Measurements from ENCODE around the gene MAPK8IP2. TPM values are rescaled to one million over a fixed set of nuclear protein-coding genes. Genes with fewer than 3 reads are reported as not detected.

MAPK8IP2 gene
- total RNA-seq, 1 donor = 0.36 TPM

GRCh38 chr22:50576070-50576469, 24.5 kb upstream of the MAPK8IP2 start:
- Histone ChIP-seq H2AFZ (ENCODE audit: low read length) (no peak overlapping the region), H3K4me1 (ENCODE audit: insufficient read depth, low read length) (peaks cover 11% of the 10 kb centered on the region), H3K36me3 (ENCODE audit: insufficient read depth, low read length) (peaks cover 7% of the 10 kb centered on the region), H3K79me2 (ENCODE audit: insufficient read depth, low read length) (no peaks in the 10 kb centered on the region), H3K27me3 (ENCODE audit: insufficient read depth, low read length) (no peaks in the 10 kb centered on the region), H3K9me3 (ENCODE audit: low read depth, low read length) (no peaks in the 10 kb centered on the region), H3K27ac (ENCODE audit: low read depth, low read length) (no peak overlapping the region), H3K4me3 (ENCODE audit: insufficient read depth, low read length) (no peak overlapping the region), H3K4me2 (ENCODE audit: insufficient read depth, low read length) (no peak overlapping the region), H4K20me1 (ENCODE audit: insufficient read depth, low read length) (no peaks in the 10 kb centered on the region)
- peak; percentile 90 for DNase-seq (ENCODE audit: insufficient read length, low spot score, missing footprints)
- TF ChIP-seq CTCF (IDR thresholded peaks at IDR 0.05; ENCODE audit: extremely low read depth, low read depth, low read length) = peak; percentile 41

GRCh38 chr22:50576806-50577696, 23.5 kb upstream of the MAPK8IP2 start:
- Histone ChIP-seq H3K9me3 (ENCODE audit: low read depth, low read length) (no peaks in the 10 kb centered on the region), H3K27me3 (ENCODE audit: insufficient read depth, low read length) (no peaks in the 10 kb centered on the region), H3K36me3 (ENCODE audit: insufficient read depth, low read length) (peaks cover 7% of the 10 kb centered on the region), H4K20me1 (ENCODE audit: insufficient read depth, low read length) (no peaks in the 10 kb centered on the region), H2AFZ (ENCODE audit: low read length) (no peak overlapping the region), H3K27ac (ENCODE audit: low read depth, low read length) (no peak overlapping the region), H3K4me3 (ENCODE audit: insufficient read depth, low read length) (no peak overlapping the region), H3K4me2 (ENCODE audit: insufficient read depth, low read length) (no peak overlapping the region), H3K79me2 (ENCODE audit: insufficient read depth, low read length) (peaks cover 8% of the 10 kb centered on the region), H3K4me1 (ENCODE audit: insufficient read depth, low read length) (peaks cover 17% of the 10 kb centered on the region)
- peak; percentile 89 for DNase-seq (ENCODE audit: insufficient read length, low spot score, missing footprints)
- no peak for TF ChIP-seq CTCF (IDR thresholded peaks at IDR 0.05; ENCODE audit: extremely low read depth, low read depth, low read length)

- H3K4me3 ChIP-seq (ENCODE audit: insufficient read depth, low read length) = no peak overlapping the region
- no peak for TF ChIP-seq CTCF (IDR thresholded peaks at IDR 0.05; ENCODE audit: extremely low read depth, low read depth, low read length)
- H3K36me3 ChIP-seq (ENCODE audit: insufficient read depth, low read length) = peaks cover 7% of the 10 kb centered on the region
- H2AFZ ChIP-seq (ENCODE audit: low read length) = no peak overlapping the region
- H3K9me3 ChIP-seq (ENCODE audit: low read depth, low read length) = no peaks in the 10 kb centered on the region
- no peaks in the 10 kb centered on the region for H3K27me3 ChIP-seq (ENCODE audit: insufficient read depth, low read length)
- no peak overlapping the region for H3K4me2 ChIP-seq (ENCODE audit: insufficient read depth, low read length)
- no peaks in the 10 kb centered on the region for H4K20me1 ChIP-seq (ENCODE audit: insufficient read depth, low read length)
- DNase-seq (ENCODE audit: insufficient read length, low spot score, missing footprints) = peak; percentile 30
- H3K4me1 ChIP-seq (ENCODE audit: insufficient read depth, low read length) = peaks cover 18% of the 10 kb centered on the region
- H3K79me2 ChIP-seq (ENCODE audit: insufficient read depth, low read length) = peaks cover 8% of the 10 kb centered on the region
- no peak overlapping the region for H3K27ac ChIP-seq (ENCODE audit: low read depth, low read length)
Measured at GRCh38 chr22:50577697-50577986, 23.0 kb upstream of the MAPK8IP2 start.

- H3K27ac ChIP-seq (ENCODE audit: low read depth, low read length) = no peak within 1 kb of the TSS
- peaks cover 7% of the 10 kb centered on the region for H3K36me3 ChIP-seq (ENCODE audit: insufficient read depth, low read length)
- H3K9me3 ChIP-seq (ENCODE audit: low read depth, low read length) = no peaks in the 10 kb centered on the region
- peak; percentile 96 for DNase-seq (ENCODE audit: insufficient read length, low spot score, missing footprints)
- peak within 1 kb of the TSS; percentile 55 for H3K4me3 ChIP-seq (ENCODE audit: insufficient read depth, low read length)
- TF ChIP-seq CTCF (IDR thresholded peaks at IDR 0.05; ENCODE audit: extremely low read depth, low read depth, low read length) = no peak
- no peak within 1 kb of the TSS for H2AFZ ChIP-seq (ENCODE audit: low read length)
- H3K79me2 ChIP-seq (ENCODE audit: insufficient read depth, low read length) = peaks cover 8% of the 10 kb centered on the region
- peaks cover 18% of the 10 kb centered on the region for H3K4me1 ChIP-seq (ENCODE audit: insufficient read depth, low read length)
- H4K20me1 ChIP-seq (ENCODE audit: insufficient read depth, low read length) = no peaks in the 10 kb centered on the region
- H3K4me2 ChIP-seq (ENCODE audit: insufficient read depth, low read length) = peak within 1 kb of the TSS; percentile 55
- H3K27me3 ChIP-seq (ENCODE audit: insufficient read depth, low read length) = no peaks in the 10 kb centered on the region
Measured at GRCh38 chr22:50577987-50578775, 22.4 kb upstream of the MAPK8IP2 start, which contains the start of gene CPT1B. Gene CPT1B, minus strand, starts transcription at chr22:50578427. Its CDS starts 512 bp downstream, at chr22:50577915.
